ENCODE data around the gene ZMYND11.
A peak's percentile ranks its signal among the peaks of the same experiment; 100 is the strongest.

DNA sequence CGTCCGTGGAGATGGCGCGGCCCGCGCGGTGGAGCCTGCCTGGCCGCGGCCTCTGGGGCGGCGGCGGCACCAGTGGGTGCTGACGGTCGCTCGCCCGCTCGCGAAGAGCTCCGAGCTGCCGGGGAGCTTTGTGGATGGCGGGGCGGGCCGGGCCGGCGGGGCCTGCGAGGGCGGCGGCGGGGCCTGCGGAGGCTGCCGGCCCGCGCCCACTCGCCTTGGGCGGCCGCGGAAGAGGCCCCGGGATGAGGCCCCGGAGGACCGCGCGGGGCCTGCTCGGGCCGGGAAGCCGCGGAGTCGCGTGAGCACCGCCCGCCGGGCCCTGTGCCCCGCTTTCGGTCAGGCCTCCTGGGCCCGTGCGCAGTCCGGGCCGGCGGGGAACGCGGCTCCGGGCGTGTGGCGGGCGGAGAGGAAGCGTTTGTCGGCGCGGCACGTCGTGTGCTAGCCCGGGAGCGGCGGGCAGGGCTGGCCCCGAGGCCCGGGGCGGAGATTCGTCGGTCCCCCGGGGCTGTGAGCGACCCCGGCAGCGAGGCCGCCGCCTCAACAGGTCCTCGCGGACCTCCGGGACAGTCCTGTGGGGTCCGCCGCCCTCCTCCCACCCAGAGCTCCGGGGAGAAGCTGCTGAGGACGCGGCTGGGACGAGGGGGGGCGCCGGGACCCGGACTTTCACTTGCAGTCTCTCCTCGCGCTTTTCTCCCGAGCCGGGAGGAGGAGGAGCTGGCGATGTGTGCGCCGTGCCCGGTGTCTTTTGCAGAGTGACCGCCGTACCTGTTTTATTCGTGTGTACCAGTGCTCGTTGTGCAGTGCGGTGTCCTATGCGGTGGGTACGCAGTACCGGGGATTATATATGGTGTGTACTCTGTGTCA, 578 bp downstream of the ZMYND11 start:
- TF ChIP-seq, protein P1, sequence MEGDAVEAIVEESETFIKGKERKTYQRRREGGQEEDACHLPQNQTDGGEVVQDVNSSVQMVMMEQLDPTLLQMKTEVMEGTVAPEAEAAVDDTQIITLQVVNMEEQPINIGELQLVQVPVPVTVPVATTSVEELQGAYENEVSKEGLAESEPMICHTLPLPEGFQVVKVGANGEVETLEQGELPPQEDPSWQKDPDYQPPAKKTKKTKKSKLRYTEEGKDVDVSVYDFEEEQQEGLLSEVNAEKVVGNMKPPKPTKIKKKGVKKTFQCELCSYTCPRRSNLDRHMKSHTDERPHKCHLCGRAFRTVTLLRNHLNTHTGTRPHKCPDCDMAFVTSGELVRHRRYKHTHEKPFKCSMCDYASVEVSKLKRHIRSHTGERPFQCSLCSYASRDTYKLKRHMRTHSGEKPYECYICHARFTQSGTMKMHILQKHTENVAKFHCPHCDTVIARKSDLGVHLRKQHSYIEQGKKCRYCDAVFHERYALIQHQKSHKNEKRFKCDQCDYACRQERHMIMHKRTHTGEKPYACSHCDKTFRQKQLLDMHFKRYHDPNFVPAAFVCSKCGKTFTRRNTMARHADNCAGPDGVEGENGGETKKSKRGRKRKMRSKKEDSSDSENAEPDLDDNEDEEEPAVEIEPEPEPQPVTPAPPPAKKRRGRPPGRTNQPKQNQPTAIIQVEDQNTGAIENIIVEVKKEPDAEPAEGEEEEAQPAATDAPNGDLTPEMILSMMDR (IDR thresholded peaks at IDR 0.05), result no peak
- TF ChIP-seq POLR2AphosphoS5 (IDR thresholded peaks at IDR 0.05), result peak in 3 of 4 donors; percentile 27 to 70 (median 52)

Measured in sigmoid colon (tissue), 4 donors.